Measurements from ENCODE around the gene GRIK3.
A peak's percentile ranks its signal among the peaks of the same experiment; 100 is the strongest.

DNA sequence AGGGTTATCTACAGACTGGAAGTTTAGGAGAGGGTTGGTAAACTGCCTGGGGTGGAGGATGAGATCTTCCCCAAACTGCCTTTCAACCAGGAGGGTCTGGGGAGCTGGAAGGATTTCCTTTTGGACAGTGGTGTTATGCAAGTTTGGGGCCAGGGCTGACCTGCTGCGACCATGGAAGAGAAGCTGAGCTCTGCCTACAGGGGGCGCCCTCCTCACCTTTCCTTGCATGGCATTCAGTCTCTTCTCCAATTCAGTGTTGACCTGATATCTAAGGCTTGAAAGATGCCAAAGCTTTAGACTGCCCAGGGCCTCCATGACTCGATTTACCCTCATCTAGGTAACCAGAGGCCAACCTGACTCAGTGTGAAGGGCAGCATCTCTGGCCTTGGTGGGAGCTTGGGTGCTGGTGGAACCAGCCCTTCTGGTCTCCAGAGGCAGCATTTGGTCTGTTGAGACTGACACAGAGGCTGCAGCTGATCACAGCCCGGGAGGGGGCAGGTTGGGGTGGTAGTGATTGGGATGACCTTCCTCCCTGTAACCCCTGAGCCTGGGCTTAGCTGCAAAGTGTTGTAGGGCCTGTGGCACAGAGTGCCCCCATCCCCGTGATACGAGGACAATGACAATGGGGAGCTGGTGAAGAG lies 170.0 kb downstream of the GRIK3 start:
- TF ChIP-seq, protein P1, sequence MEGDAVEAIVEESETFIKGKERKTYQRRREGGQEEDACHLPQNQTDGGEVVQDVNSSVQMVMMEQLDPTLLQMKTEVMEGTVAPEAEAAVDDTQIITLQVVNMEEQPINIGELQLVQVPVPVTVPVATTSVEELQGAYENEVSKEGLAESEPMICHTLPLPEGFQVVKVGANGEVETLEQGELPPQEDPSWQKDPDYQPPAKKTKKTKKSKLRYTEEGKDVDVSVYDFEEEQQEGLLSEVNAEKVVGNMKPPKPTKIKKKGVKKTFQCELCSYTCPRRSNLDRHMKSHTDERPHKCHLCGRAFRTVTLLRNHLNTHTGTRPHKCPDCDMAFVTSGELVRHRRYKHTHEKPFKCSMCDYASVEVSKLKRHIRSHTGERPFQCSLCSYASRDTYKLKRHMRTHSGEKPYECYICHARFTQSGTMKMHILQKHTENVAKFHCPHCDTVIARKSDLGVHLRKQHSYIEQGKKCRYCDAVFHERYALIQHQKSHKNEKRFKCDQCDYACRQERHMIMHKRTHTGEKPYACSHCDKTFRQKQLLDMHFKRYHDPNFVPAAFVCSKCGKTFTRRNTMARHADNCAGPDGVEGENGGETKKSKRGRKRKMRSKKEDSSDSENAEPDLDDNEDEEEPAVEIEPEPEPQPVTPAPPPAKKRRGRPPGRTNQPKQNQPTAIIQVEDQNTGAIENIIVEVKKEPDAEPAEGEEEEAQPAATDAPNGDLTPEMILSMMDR (IDR thresholded peaks at IDR 0.05): peak in 2 of 4 donors; percentile 21 to 22
- TF ChIP-seq POLR2A (IDR thresholded peaks at IDR 0.05): no peak

Data from right lobe of liver (tissue), 4 donors.